Psoas muscle (tissue), 8 donors: Measurements from ENCODE around the gene ZFAND4. TPM values are rescaled to one million over a fixed set of nuclear protein-coding genes. Genes with fewer than 3 reads are reported as not detected.
"Not testable (repeated sequence)": the region's sequence is repeated elsewhere in the genome, so short reads cannot be mapped to it uniquely, and the experiment has no call there.

Experiments used
- ATAC-seq, 4 donors: fragments of 200-7000 bp; cut with Tn5 transposase; one replicate each; pipeline ENCODE4 v1.9.1; 2020; ENCODE audit warnings: moderate library complexity in 3 of 4, mild to moderate bottlenecking in 2 of 4
- DNase-seq, 2 donors: peaks; one replicate each; pipeline ENCODE4 v3.0.0-alpha.2; 2020
- H3K27ac ChIP-seq: fragments of 200-600 bp; one replicate; pipeline ENCODE4 v1.8.0; 2022
- H3K27me3 ChIP-seq, 3 donors: fragments of 200-600 bp in 1 of 3; one replicate each; pipeline versions ENCODE4 v1.6.1 to v1.8.0; 2013 to 2022; ENCODE audit warnings: low read length in 2 of 3, mild to moderate bottlenecking in 2 of 3, moderate library complexity in 1 of 3; ENCODE audit not compliant: insufficient read depth in 3 of 3
- H3K36me3 ChIP-seq, 2 donors: fragments of 200-600 bp in 1 of 2; one replicate each; pipeline versions ENCODE4 v1.6.1 to v1.8.0; 2013 to 2022; ENCODE audit warnings: low read depth in 1 of 2, mild to moderate bottlenecking in 1 of 2, moderate library complexity in 1 of 2; ENCODE audit not compliant: insufficient read depth in 1 of 2
- H3K4me1 ChIP-seq: fragments of 200-600 bp; one replicate; pipeline ENCODE4 v1.8.0; 2022
- H3K4me3 ChIP-seq: fragments of 200-600 bp; one replicate; pipeline ENCODE4 v1.8.0; 2022; ENCODE audit warnings: mild to moderate bottlenecking
- H3K9me3 ChIP-seq: fragments of 200-600 bp; one replicate; pipeline ENCODE4 v1.8.0; 2022
- CTCF ChIP-seq: fragments of 200-600 bp; IDR thresholded peaks from one replicate; pipeline ENCODE4 v1.8.0; 2022; ENCODE audit warnings: antibody characterized with exemption
- WGBS, 3 donors: extraction: QIAGEN DNeasy Blood & Tissue Kit; methylation state at CpG; one replicate each; pipeline versions ENCODE4 v1.1.6 to v1.1.7; 2013; 5-methylcytosine and 5-hydroxymethylcytosine counted together
- intact Hi-C, 2 donors: fragments of 100-400 bp; cut with DNase I; formaldehyde crosslinking; loops; one replicate each; pipeline versions ENCODE4 v1.11.0 to v1.14.2; 2022
- polyA plus RNA-seq, 3 donors: library from polyadenylated mRNA; stranded (reverse); fragments of 200-250 nt; gene quantifications; one replicate each; pipeline ENCODE4 v1.2.3, GENCODE V29; 2013
- total RNA-seq, 4 donors: library from RNA; stranded (reverse); fragmentation: NEBNext Ultra II Directional in 2 of 4; extraction: Animal tissue kit (Norgen Biotek cat#: 25700) in 2 of 4; gene quantifications; one replicate each; pipeline versions ENCODE4 v1.2.1 to v1.2.4, GENCODE V29; 2021 to 2023
- donor health status: healthy with polysubstance abuse.
- donor health status: DM: no; HTN: no; CAD: no; lungs with moderate emphysema.
- donor health status: Bipolar disorder and iron deficiency.
- donor health status: healthy.
- donor health status: DM: yes; HTN: yes; CAD: no.
- donor health status: DM: no; HTN: no; CAD: no.
- donor health status: DM: no; HTN: no; CAD: no.
- donor health status: DM: yes; HTN: yes; CAD: no.

The ZFAND4 gene
- total and polyA plus RNA-seq, 7 donors: 2.4 to 7.2 (median 6.0) TPM

DNA sequence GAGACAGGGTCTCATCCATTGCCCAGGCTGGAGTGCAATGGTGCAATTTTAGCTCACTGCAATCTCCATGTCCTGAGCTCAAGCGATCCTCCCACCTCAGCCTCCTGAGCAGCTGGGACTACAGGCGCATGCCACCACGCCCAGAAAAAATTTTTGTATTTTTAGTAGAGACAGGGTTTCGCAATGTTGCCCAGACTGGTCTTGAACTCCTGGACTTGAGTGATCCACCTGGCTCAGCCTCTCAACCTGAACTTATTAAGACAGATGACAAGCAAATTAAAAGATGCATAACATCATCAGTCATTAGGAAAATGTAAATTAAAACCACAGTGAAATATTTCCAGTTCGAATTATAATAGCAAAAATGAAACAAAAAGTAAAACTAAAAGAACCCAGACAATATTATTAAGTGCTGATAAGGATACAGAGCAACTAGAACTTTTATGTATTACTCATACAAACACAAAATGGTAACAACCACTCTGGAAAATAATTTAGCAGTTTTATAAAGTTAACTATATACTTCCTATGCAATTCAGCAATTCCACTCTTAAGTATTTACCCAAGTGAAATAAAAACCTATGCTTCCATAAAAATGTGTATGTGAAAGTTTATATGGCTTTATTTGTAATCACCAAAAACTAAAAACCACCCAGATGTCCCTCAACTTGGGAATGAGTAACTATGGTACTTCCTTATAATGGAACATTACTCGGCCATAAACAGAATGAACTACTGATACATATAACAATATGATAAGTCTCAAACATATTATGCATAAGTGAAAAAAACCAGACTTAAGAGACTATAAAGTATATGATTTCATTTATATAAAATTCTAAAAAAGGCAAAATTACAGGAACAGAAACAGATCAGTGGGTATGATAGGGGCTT lies 15.3 kb downstream of the ZFAND4 start:
- DNase-seq (no peak), ATAC-seq (no peak)
- intact Hi-C loops: no loop called here
- peaks cover 4 to 7% of the 10 kb centered on the region in 2 donors for H3K36me3 ChIP-seq
- peaks cover 5% of the 10 kb centered on the region for H3K4me1 ChIP-seq
- WGBS, 3 donors: 95 to 96% (median 95%) methylated on average over 6 of the region's 6 CpGs
- H3K27ac ChIP-seq: no peak overlapping the region
- H3K4me3 ChIP-seq: no peak overlapping the region
- TF ChIP-seq CTCF: no peak
- H3K27me3 ChIP-seq: no peaks in the 10 kb centered on the region
- H3K9me3 ChIP-seq: peaks cover 3% of the 10 kb centered on the region

DNA sequence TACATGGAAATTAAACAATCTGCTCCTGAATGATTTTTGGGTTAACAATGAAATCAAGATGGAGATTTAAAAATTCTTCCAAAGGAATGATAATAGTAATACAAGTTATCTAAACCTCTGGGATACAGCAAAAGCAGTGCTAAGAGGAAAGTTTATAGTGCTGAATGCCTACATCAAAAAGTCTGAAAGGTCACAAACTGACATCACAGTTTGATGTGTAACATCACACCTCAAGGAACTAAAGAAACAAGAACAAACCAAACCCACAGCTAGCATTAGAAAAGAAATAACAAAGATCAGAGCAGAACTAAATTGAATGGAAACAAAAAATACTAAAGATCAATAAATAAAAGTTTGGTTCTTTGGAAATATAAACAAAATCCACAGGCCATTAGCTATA lies 17.4 kb downstream of the ZFAND4 start:
- no peak for TF ChIP-seq CTCF
- Histone ChIP-seq H3K4me3 (no peak overlapping the region), H3K27me3 (no peaks in the 10 kb centered on the region), H3K4me1 (peaks cover 10% of the 10 kb centered on the region), H3K36me3 (peaks cover 4 to 7% of the 10 kb centered on the region in 2 donors), H3K9me3 (no peaks in the 10 kb centered on the region), H3K27ac (no peak overlapping the region)
- intact Hi-C loops: no loop called here
- no peak for DNase-seq
- ATAC-seq: no peak

DNA sequence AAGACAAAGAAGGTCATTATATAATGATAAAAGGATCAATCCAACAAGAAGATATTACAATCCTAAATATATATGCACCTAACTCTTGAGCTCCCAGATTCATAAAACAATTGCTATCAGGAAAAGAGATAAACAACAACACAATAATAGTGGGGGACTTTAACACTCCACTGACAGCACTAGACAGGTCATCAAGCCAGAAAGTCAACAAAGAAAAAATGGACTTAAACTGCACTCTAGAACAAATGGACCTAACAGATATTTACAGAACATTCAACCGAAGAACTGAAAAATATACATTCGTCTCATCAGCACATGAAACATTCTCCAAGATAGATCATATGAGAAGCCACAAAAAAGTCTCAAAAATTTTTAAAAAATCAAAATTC lies 17.8 kb downstream of the ZFAND4 start:
- H3K4me3 ChIP-seq, H3K27ac ChIP-seq, H3K9me3 ChIP-seq, H3K27me3 ChIP-seq, ATAC-seq, H3K36me3 ChIP-seq, DNase-seq, intact Hi-C loops: not testable (repeated sequence)
- peaks cover 10% of the 10 kb centered on the region for H3K4me1 ChIP-seq
- WGBS, 3 donors: 94 to 96% (median 95%) methylated on average over 2 of the region's 2 CpGs

DNA sequence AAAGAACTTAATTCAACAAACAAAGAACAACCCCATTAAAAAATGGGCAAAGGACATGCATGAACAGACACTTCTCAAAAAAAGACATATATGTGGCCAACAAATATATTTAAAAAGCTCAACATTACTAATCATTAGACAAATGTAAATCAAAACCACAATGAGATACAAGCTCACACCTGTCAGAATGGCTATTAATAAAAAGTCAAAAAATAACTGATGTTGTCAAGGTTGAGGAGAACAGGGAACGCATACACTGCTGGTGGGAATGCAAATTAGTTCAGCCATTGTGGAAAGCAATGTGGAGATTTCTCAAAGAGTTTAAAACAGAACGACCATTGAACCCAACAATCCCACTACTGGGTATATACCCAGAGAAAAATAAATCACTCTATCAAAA lies 19.1 kb downstream of the ZFAND4 start:
- no peak for DNase-seq
- peaks cover 10% of the 10 kb centered on the region for H3K4me1 ChIP-seq
- H3K9me3 ChIP-seq: no peaks in the 10 kb centered on the region
- 65 to 74% (median 73%) methylated on average over 2 of the region's 2 CpGs for WGBS, 3 donors
- no peak overlapping the region for H3K4me3 ChIP-seq
- H3K27me3 ChIP-seq: no peaks in the 10 kb centered on the region
- no peak for TF ChIP-seq CTCF
- no peak overlapping the region for H3K27ac ChIP-seq
- intact Hi-C loops: no loop called here
- peaks cover 0 to 8% of the 10 kb centered on the region in 2 donors for H3K36me3 ChIP-seq
- ATAC-seq: no peak

- H3K36me3 ChIP-seq: peaks cover 0 to 17% of the 10 kb centered on the region in 2 donors
- intact Hi-C loops: no loop called here
- no peaks in the 10 kb centered on the region for H3K9me3 ChIP-seq
- H3K4me1 ChIP-seq: peaks cover 10% of the 10 kb centered on the region
- H3K4me3 ChIP-seq: no peak overlapping the region
- DNase-seq: no peak
- H3K27me3 ChIP-seq: no peaks in the 10 kb centered on the region
- WGBS, 3 donors: 93 to 94% (median 94%) methylated on average over 1 of the region's 1 CpG
- no peak for TF ChIP-seq CTCF
- no peak for ATAC-seq
- no peak overlapping the region for H3K27ac ChIP-seq
These were observed 20.1 kb downstream of the ZFAND4 start for GRCh38 chr10:45652511-45652910.
